Osteocyte (in vitro differentiated cells): ENCODE results near the gene PSRC1. TPM values are rescaled to one million over a fixed set of nuclear protein-coding genes. Genes with fewer than 3 reads are reported as not detected.

Source experiments
- DNase-seq: peaks from one replicate; pipeline ENCODE4 v3.0.0; 2021; ENCODE audit warnings: mixed read lengths; ENCODE audit not compliant: unreplicated experiment; ENCODE audit errors: extremely low spot score
- H3K27ac Mint-ChIP-seq: one replicate; pipeline ENCODE4 v1.8.0; 2021; ENCODE audit warnings: mild to moderate bottlenecking, mixed read lengths; ENCODE audit not compliant: unreplicated experiment
- H3K27me3 Mint-ChIP-seq: one replicate; pipeline ENCODE4 v1.8.0; 2021; ENCODE audit warnings: mixed read lengths; ENCODE audit not compliant: unreplicated experiment
- H3K36me3 Mint-ChIP-seq: one replicate; pipeline ENCODE4 v1.8.0; 2021; ENCODE audit warnings: mixed read lengths; ENCODE audit not compliant: unreplicated experiment
- H3K4me1 Mint-ChIP-seq: one replicate; pipeline ENCODE4 v1.8.0; 2021; ENCODE audit warnings: mixed read lengths; ENCODE audit not compliant: unreplicated experiment
- H3K4me3 Mint-ChIP-seq: one replicate; pipeline ENCODE4 v1.8.0; 2021; ENCODE audit warnings: mild to moderate bottlenecking, moderate library complexity, mixed read lengths; ENCODE audit not compliant: unreplicated experiment
- H3K9me3 Mint-ChIP-seq: one replicate; pipeline ENCODE4 v1.8.0; 2021; ENCODE audit warnings: mixed read lengths; ENCODE audit not compliant: unreplicated experiment
- total RNA-seq: library from RNA; stranded (reverse); gene quantifications from 2 replicates; pipeline ENCODE4 v1.2.1, GENCODE V29; 2021
- TF ChIP-seq, protein P1 (sequence below): fragments of 200-600 bp; sonication (generic); IDR thresholded peaks from 2 replicates; pipeline ENCODE4 v1.5.0; 2021; ENCODE audit warnings: antibody characterized with exemption, mild to moderate bottlenecking, moderate library complexity

The PSRC1 gene
- total RNA-seq, 1 donor from 2014 or later = 9.3 TPM

DNA sequence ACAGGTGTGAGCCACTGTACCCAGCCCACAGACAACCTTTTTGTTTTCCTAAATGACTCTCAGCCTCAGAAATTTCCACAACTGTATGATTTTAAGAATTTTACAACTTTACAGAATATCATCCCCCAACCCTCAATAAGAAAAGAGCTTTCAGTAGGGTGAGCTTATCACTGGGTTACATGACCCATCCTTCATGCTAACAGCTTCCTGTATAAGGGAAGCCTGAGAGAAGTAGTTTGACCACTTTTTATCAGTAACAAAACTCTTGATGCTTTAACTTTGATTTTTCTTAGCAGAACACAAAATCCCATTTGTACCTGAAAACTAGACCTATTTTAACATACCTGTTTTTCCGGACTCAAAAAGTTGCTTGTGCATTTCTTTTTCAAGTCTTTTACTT lies 33.6 kb upstream of the PSRC1 start:
- H3K36me3 Mint-ChIP-seq = peaks cover 52% of the 10 kb centered on the region
- H3K9me3 Mint-ChIP-seq = no peaks in the 10 kb centered on the region
- H3K4me3 Mint-ChIP-seq = no peak overlapping the region
- H3K27ac Mint-ChIP-seq = no peak overlapping the region
- no peaks in the 10 kb centered on the region for H3K27me3 Mint-ChIP-seq
- TF ChIP-seq, protein P1, sequence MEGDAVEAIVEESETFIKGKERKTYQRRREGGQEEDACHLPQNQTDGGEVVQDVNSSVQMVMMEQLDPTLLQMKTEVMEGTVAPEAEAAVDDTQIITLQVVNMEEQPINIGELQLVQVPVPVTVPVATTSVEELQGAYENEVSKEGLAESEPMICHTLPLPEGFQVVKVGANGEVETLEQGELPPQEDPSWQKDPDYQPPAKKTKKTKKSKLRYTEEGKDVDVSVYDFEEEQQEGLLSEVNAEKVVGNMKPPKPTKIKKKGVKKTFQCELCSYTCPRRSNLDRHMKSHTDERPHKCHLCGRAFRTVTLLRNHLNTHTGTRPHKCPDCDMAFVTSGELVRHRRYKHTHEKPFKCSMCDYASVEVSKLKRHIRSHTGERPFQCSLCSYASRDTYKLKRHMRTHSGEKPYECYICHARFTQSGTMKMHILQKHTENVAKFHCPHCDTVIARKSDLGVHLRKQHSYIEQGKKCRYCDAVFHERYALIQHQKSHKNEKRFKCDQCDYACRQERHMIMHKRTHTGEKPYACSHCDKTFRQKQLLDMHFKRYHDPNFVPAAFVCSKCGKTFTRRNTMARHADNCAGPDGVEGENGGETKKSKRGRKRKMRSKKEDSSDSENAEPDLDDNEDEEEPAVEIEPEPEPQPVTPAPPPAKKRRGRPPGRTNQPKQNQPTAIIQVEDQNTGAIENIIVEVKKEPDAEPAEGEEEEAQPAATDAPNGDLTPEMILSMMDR = no peak
- no peak for DNase-seq
- peaks cover 6% of the 10 kb centered on the region for H3K4me1 Mint-ChIP-seq

- peaks cover 49% of the 10 kb centered on the region for H3K36me3 Mint-ChIP-seq
- TF ChIP-seq, protein P1 = no peak
- DNase-seq = no peak
- H3K4me1 Mint-ChIP-seq = peaks cover 6% of the 10 kb centered on the region
- no peaks in the 10 kb centered on the region for H3K9me3 Mint-ChIP-seq
- H3K27ac Mint-ChIP-seq = no peak overlapping the region
- H3K4me3 Mint-ChIP-seq = no peak overlapping the region
- H3K27me3 Mint-ChIP-seq = no peaks in the 10 kb centered on the region
These were observed 32.3 kb upstream of the PSRC1 start for GRCh38 chr1:109315288-109315687.

DNA sequence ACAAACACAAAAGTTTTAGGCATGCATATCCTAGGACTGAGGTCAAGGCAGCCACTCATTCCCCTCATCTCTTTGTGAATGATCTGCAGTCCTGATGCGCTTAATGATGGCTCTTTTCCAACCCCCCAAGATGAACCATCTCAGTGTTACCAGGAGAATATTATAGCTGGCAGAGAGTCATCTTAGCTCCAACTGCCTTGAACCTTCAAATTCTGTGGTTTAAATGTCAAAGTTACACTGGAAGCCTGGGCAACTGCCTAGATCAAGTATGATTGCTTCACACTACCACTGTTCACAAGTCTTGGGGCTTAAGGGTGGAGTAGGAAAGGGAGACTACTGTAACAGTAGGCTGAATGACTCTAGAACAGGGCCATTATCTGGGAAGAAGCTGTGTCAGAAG lies 31.9 kb upstream of the PSRC1 start:
- Mint-ChIP-seq H3K27ac (no peak overlapping the region), H3K4me1 (peaks cover 6% of the 10 kb centered on the region), H3K4me3 (no peak overlapping the region), H3K36me3 (peaks cover 44% of the 10 kb centered on the region), H3K9me3 (no peaks in the 10 kb centered on the region), H3K27me3 (no peaks in the 10 kb centered on the region)
- DNase-seq = no peak
- TF ChIP-seq, protein P1 = no peak

GRCh38 chr1:109312978-109313775 lies 30.2 kb upstream of the PSRC1 start:
- Mint-ChIP-seq H3K4me3 (no peak overlapping the region), H3K4me1 (peaks cover 6% of the 10 kb centered on the region), H3K27ac (no peak overlapping the region), H3K27me3 (no peaks in the 10 kb centered on the region), H3K9me3 (no peaks in the 10 kb centered on the region), H3K36me3 (peaks cover 41% of the 10 kb centered on the region)
- TF ChIP-seq, protein P1 = no peak
- DNase-seq = no peak

- Mint-ChIP-seq H3K36me3 (peaks cover 39% of the 10 kb centered on the region), H3K27me3 (no peaks in the 10 kb centered on the region), H3K27ac (no peak overlapping the region), H3K4me3 (no peak overlapping the region), H3K4me1 (peaks cover 7% of the 10 kb centered on the region), H3K9me3 (no peaks in the 10 kb centered on the region)
- no peak for DNase-seq
- TF ChIP-seq, protein P1 = no peak
These were observed 29.3 kb upstream of the PSRC1 start for GRCh38 chr1:109312246-109312645.
